ENCODE results near the gene KCNMB1. TPM values are rescaled to one million over a fixed set of nuclear protein-coding genes. Genes with fewer than 3 reads are reported as not detected.
A peak's percentile ranks its signal among the peaks of the same experiment; 100 is the strongest.

The KCNMB1 gene
- total RNA-seq, 3 donors from 2014 or later (not counting 1 experiment from before 2014, with no cell fraction given) = 0.23 to 0.48 (median 0.35) TPM

- WGBS (ENCODE audit: insufficient coverage) = 76% methylated on average over 4 of the region's 4 CpGs
- Histone ChIP-seq H3K27me3 (ENCODE audit: control insufficient read depth, insufficient read depth, low read length) (no peaks in the 10 kb centered on the region), H3K36me3 (ENCODE audit: control insufficient read depth, insufficient read depth, low read length) (no peaks in the 10 kb centered on the region), H3K4me3 (ENCODE audit: low read length) (no peak overlapping the region), H3K27ac (ENCODE audit: low read length) (no peak overlapping the region), H3K4me1 (ENCODE audit: control insufficient read depth, insufficient read depth, low read length) (peaks cover 39% of the 10 kb centered on the region), H3K9me3 (ENCODE audit: control insufficient read depth, insufficient read depth, low read length) (no peaks in the 10 kb centered on the region)
- Mint-ChIP-seq H3K27ac (peak overlapping the region in 1 of 2 donors; percentile 29), H3K4me1 (peaks cover 10 to 21% of the 10 kb centered on the region in 2 donors), H3K27me3 (ENCODE audit: low read depth in 2 of 2) (no peaks in the 10 kb centered on the region), H3K4me3 (no peak overlapping the region), H3K9me3 (no peaks in the 10 kb centered on the region), H3K36me3 (no peaks in the 10 kb centered on the region)
- ATAC-seq (peak; percentile 80 to 94 (median 84)), DNase-seq (peak; percentile 49 to 89)
- intact Hi-C loops (cut with micrococcal nuclease) = loop anchor here (1.0 kb wide), 2 partner anchors 71 to 113 kb away; no protein-coding TSS in a partner anchor
- peak; percentile 86 for TF ChIP-seq CTCF (IDR thresholded peaks at IDR 0.05)
Measured at GRCh38 chr5:170338933-170339779, 50.0 kb downstream of the KCNMB1 start.

DNA sequence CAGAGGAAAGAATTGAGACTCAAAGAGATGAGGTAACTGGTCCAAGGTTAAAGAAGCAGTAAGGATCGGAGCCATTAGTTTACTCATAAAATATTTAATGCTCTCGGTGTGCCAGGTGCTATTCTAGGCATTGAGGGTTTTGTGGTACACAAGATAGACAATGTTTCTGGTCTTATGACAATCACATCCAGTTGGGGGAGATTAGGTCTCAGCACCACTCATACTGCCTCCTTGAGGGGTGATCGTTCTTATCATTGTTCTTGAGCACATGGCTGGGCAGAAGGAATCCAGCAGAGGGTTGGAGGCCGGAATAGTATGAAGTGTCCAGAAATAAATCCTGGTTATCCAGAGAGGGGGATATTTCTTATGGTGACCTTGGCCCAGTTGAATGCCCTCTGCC, 50.9 kb downstream of the KCNMB1 start:
- Mint-ChIP-seq H3K4me3 (no peak overlapping the region), H3K9me3 (no peaks in the 10 kb centered on the region), H3K27ac (no peak overlapping the region), H3K27me3 (ENCODE audit: low read depth in 2 of 2) (no peaks in the 10 kb centered on the region), H3K36me3 (no peaks in the 10 kb centered on the region), H3K4me1 (peaks cover 10 to 29% of the 10 kb centered on the region in 2 donors)
- no peak for ATAC-seq
- H3K27me3 ChIP-seq (ENCODE audit: control insufficient read depth, insufficient read depth, low read length) = no peaks in the 10 kb centered on the region
- no peak for TF ChIP-seq CTCF (IDR thresholded peaks at IDR 0.05)
- H3K27ac ChIP-seq (ENCODE audit: low read length) = no peak overlapping the region
- H3K4me3 ChIP-seq (ENCODE audit: low read length) = no peak overlapping the region
- H3K9me3 ChIP-seq (ENCODE audit: control insufficient read depth, insufficient read depth, low read length) = no peaks in the 10 kb centered on the region
- intact Hi-C loops (cut with micrococcal nuclease) = no loop called here
- 53% methylated on average over 3 of the region's 4 CpGs for WGBS (ENCODE audit: insufficient coverage)
- peaks cover 48% of the 10 kb centered on the region for H3K4me1 ChIP-seq (ENCODE audit: control insufficient read depth, insufficient read depth, low read length)
- DNase-seq = peak in 1 of 2 donors; percentile 46
- no peaks in the 10 kb centered on the region for H3K36me3 ChIP-seq (ENCODE audit: control insufficient read depth, insufficient read depth, low read length)

DNA sequence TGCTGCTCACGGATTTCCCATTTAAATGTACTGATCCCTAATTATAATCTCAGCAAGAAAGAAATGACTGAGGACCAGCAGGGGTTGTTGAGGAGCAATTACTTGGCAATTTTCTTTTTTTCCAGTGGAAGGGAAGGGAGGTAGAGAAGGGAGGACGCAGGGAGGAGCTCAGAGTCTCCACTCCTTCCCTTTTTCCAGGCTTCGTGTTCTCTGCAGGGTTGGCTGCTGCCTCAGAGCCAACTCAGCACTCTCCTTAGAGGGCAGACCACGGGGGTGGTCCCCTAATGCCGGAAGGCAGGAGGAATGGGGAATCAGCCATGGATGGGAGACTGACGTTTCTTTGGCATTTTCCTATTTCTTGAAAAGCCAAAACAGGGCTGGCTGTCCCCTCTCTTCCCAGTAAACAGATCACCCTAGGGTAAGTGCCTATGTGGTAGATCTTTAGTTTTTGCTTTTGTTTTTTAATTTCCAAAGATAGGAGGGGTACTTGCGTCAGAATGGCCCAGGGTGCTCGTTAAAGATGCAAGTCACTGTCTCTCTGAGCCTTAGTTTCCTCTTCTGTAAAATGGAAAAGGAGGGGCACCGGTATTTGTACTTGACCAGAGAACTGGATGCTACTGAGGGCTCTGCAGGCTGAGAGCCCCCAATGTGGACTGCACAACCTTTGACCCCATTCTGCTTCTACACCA, 52.0 kb downstream of the KCNMB1 start:
- Histone ChIP-seq H3K36me3 (ENCODE audit: control insufficient read depth, insufficient read depth, low read length) (no peaks in the 10 kb centered on the region), H3K27me3 (ENCODE audit: control insufficient read depth, insufficient read depth, low read length) (no peaks in the 10 kb centered on the region), H3K27ac (ENCODE audit: low read length) (no peak overlapping the region), H3K9me3 (ENCODE audit: control insufficient read depth, insufficient read depth, low read length) (no peaks in the 10 kb centered on the region), H3K4me3 (ENCODE audit: low read length) (no peak overlapping the region), H3K4me1 (ENCODE audit: control insufficient read depth, insufficient read depth, low read length) (peaks cover 59% of the 10 kb centered on the region)
- no peaks in the 10 kb centered on the region for H3K27me3 Mint-ChIP-seq (ENCODE audit: low read depth in 2 of 2)
- intact Hi-C loops (cut with micrococcal nuclease) = no loop called here
- DNase-seq (no peak), ATAC-seq (no peak)
- peaks cover 10 to 40% of the 10 kb centered on the region in 2 donors for H3K4me1 Mint-ChIP-seq
- no peaks in the 10 kb centered on the region for H3K36me3 Mint-ChIP-seq
- no peak for TF ChIP-seq CTCF (IDR thresholded peaks at IDR 0.05)
- peak overlapping the region in 1 of 2 donors; percentile 43 for H3K27ac Mint-ChIP-seq
- no peak overlapping the region for H3K4me3 Mint-ChIP-seq
- no peaks in the 10 kb centered on the region for H3K9me3 Mint-ChIP-seq
- 81% methylated on average over 7 of the region's 9 CpGs for WGBS (ENCODE audit: insufficient coverage)
